Activated CD8-positive, alpha-beta memory T cell treated with anti-CD3 and anti-CD28 coated beads, Interleukin-2, amount 10 ng/mL, durations not matched to agents 7 days and 5 days (primary cell): ENCODE data around the gene BUB1B. TPM values are rescaled to one million over a fixed set of nuclear protein-coding genes. Genes with fewer than 3 reads are reported as not detected.
A peak's percentile ranks its signal among the peaks of the same experiment; 100 is the strongest.

Experiments
- ATAC-seq: fragments of 150-1000 bp; cut with Tn5 transposase; one replicate; pipeline ENCODE4 v1.10.0; 2021; ENCODE audit warnings: moderate library complexity
- CTCF ChIA-PET: fragments of 350-600 bp; sonication (Branson Sonifier 250); formaldehyde crosslinking; loops from one replicate; lab custom pipeline; 2021; ENCODE audit warnings: antibody characterized with exemption; lab: Charles Lee
- DNase-seq: peaks from one replicate; pipeline ENCODE4 v3.0.0-alpha.2; 2020
- H3K27ac Mint-ChIP-seq: one replicate; pipeline ENCODE4 v1.8.0; 2021; ENCODE audit warnings: mild to moderate bottlenecking, mixed read lengths
- H3K27me3 Mint-ChIP-seq: one replicate; pipeline ENCODE4 v1.8.0; 2021; ENCODE audit warnings: mixed read lengths
- H3K36me3 Mint-ChIP-seq: one replicate; pipeline ENCODE4 v1.8.0; 2021; ENCODE audit warnings: mild to moderate bottlenecking, mixed read lengths
- H3K4me1 Mint-ChIP-seq: one replicate; pipeline ENCODE4 v1.8.0; 2021; ENCODE audit warnings: mixed read lengths
- H3K4me3 Mint-ChIP-seq: one replicate; pipeline ENCODE4 v1.8.0; 2021; ENCODE audit warnings: mild to moderate bottlenecking, moderate library complexity, mixed read lengths
- H3K9me3 Mint-ChIP-seq: one replicate; pipeline ENCODE4 v1.8.0; 2022; ENCODE audit warnings: low read depth, mixed read lengths
- total RNA-seq, 2 experiments: library from RNA; stranded (reverse); gene quantifications; one replicate each; pipeline ENCODE4 v1.2.3, GENCODE V29; 2021

BUB1B gene
- total RNA-seq, 2 experiments from 2014 or later, result 89.5 to 107 TPM

GRCh38 chr15:40229316-40229715, 68.4 kb downstream of the BUB1B start:
- ATAC-seq (no peak), DNase-seq (no peak)
- peaks cover 12% of the 10 kb centered on the region for H3K36me3 Mint-ChIP-seq
- H3K4me3 Mint-ChIP-seq, result no peak overlapping the region
- H3K4me1 Mint-ChIP-seq, result peaks cover 16% of the 10 kb centered on the region
- CTCF ChIA-PET, result interaction anchor here (1.5 to 6.5 kb wide), 4 partner anchors 9 to 45 kb away, joined by 3 to 34 read pairs (median 12); no protein-coding TSS in a partner anchor
- no peaks in the 10 kb centered on the region for H3K27me3 Mint-ChIP-seq
- no peak overlapping the region for H3K27ac Mint-ChIP-seq
- H3K9me3 Mint-ChIP-seq, result no peaks in the 10 kb centered on the region

DNA sequence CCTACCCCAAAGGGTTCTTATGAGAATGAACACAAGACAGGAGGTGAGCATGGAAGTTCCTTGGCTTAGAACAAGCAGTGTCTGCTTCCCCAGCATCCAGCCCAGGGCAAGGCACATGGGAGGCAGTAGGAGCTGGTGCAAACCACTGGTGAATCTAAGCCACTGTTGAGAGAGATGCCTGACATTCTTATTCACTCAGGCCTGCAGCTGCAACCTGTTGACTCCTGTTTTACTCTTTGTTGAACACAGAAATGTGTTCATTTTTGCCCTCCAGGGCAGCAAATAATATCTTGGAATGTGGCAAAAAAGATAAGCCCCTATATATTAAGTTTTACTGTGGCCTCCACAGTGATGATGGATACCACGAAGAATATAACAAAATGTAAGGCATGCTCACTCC, 69.1 kb downstream of the BUB1B start:
- H3K9me3 Mint-ChIP-seq, result no peaks in the 10 kb centered on the region
- ATAC-seq (no peak), DNase-seq (no peak)
- H3K4me3 Mint-ChIP-seq, result no peak overlapping the region
- H3K27ac Mint-ChIP-seq, result no peak overlapping the region
- CTCF ChIA-PET, result interaction anchor here (1.5 to 6.5 kb wide), 2 partner anchors 11 to 44 kb away, joined by 3 to 34 read pairs; no protein-coding TSS in a partner anchor
- peaks cover 7% of the 10 kb centered on the region for H3K36me3 Mint-ChIP-seq
- peaks cover 18% of the 10 kb centered on the region for H3K4me1 Mint-ChIP-seq
- H3K27me3 Mint-ChIP-seq, result no peaks in the 10 kb centered on the region

- peaks cover 4% of the 10 kb centered on the region for H3K4me1 Mint-ChIP-seq
- ATAC-seq, result no peak
- DNase-seq, result no peak
- peaks cover 2% of the 10 kb centered on the region for H3K27me3 Mint-ChIP-seq
- H3K9me3 Mint-ChIP-seq, result no peaks in the 10 kb centered on the region
- no peak overlapping the region for H3K27ac Mint-ChIP-seq
- CTCF ChIA-PET, result interaction anchor here (1.0 to 1.8 kb wide), 2 partner anchors 41 to 78 kb away, joined by 3 to 6 read pairs; no protein-coding TSS in a partner anchor
- H3K4me3 Mint-ChIP-seq, result no peak overlapping the region
- H3K36me3 Mint-ChIP-seq, result peaks cover 3% of the 10 kb centered on the region
Measured at GRCh38 chr15:40232625-40233070, 71.8 kb downstream of the BUB1B start.

GRCh38 chr15:40233727-40234577, 73.1 kb downstream of the BUB1B start:
- Mint-ChIP-seq H3K27ac (no peak overlapping the region), H3K36me3 (peaks cover 3% of the 10 kb centered on the region), H3K9me3 (no peaks in the 10 kb centered on the region), H3K4me1 (peaks cover 12% of the 10 kb centered on the region), H3K27me3 (peaks cover 14% of the 10 kb centered on the region), H3K4me3 (no peak overlapping the region)
- CTCF ChIA-PET, result interaction anchor here (1.8 kb wide), 1 partner anchor 40 kb away, joined by 6 read pairs; no protein-coding TSS in a partner anchor
- DNase-seq (peak; percentile 36), ATAC-seq (no peak)

GRCh38 chr15:40234783-40235182, 73.9 kb downstream of the BUB1B start:
- Mint-ChIP-seq H3K27me3 (peaks cover 21% of the 10 kb centered on the region), H3K27ac (no peak overlapping the region), H3K4me1 (peaks cover 12% of the 10 kb centered on the region), H3K4me3 (no peak overlapping the region), H3K9me3 (no peaks in the 10 kb centered on the region), H3K36me3 (peaks cover 3% of the 10 kb centered on the region)
- no peak for ATAC-seq
- CTCF ChIA-PET, result interaction anchor here (1.5 to 1.7 kb wide), 2 partner anchors 17 to 44 kb away, joined by 3 to 5 read pairs; no protein-coding TSS in a partner anchor
- peak; percentile 23 for DNase-seq

DNA sequence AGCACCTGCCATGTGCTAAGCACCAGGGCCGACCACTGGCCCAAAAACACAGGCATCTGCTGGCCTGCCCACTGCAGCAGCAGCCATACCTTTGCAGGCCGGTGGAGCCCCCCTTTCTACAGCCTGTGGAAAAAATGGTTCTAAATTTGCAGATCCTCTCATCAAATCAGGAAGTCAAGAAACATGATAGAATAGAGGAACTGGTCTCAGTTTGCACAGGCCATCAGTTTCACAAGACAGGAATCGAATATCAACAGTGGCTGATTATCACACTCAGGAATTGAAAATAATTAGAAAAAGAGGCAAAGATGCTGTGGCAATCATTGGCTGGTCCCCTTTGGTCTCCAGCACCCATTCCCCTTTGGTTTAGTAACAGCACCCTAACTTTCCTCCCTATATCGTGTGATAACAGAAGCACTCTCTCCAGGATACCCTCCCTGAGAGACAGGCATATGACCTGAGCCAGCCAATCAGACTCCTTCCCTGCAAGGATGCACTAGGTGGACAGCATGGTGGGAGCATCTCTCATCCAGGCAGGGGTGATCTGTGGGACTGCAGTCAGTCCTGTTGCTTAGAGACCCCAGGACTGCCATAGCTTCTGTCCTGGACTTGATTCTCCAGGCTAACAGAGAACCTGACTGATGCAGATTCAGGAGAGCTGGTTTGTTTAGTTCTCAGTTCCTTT, 74.5 kb downstream of the BUB1B start:
- H3K4me1 Mint-ChIP-seq, result peaks cover 12% of the 10 kb centered on the region
- no peaks in the 10 kb centered on the region for H3K9me3 Mint-ChIP-seq
- no peak overlapping the region for H3K27ac Mint-ChIP-seq
- peaks cover 25% of the 10 kb centered on the region for H3K27me3 Mint-ChIP-seq
- DNase-seq, result peak; percentile 35
- ATAC-seq, result no peak
- H3K36me3 Mint-ChIP-seq, result peaks cover 2% of the 10 kb centered on the region
- no peak overlapping the region for H3K4me3 Mint-ChIP-seq
- CTCF ChIA-PET, result interaction anchor here (1.3 to 1.7 kb wide), 3 partner anchors 8 to 44 kb away, joined by 3 to 5 read pairs (median 3); no protein-coding TSS in a partner anchor

GRCh38 chr15:40238532-40239403, 77.9 kb downstream of the BUB1B start, which contains the start of gene PAK6:
PAK6 (plus strand) TSS chr15:40239063; CDS start chr15:40264786, 25,723 bp downstream.
- ATAC-seq (peak; percentile 65), DNase-seq (no peak)
- CTCF ChIA-PET, result interaction anchor here (1.3 to 4.3 kb wide), 5 partner anchors 11 to 99 kb away, joined by 4 to 25 read pairs (median 7); no protein-coding TSS in a partner anchor
- Mint-ChIP-seq H3K27me3 (peaks cover 28% of the 10 kb centered on the region), H3K4me3 (no peak within 1 kb of the TSS), H3K27ac (no peak within 1 kb of the TSS), H3K4me1 (peaks cover 18% of the 10 kb centered on the region), H3K36me3 (no peaks in the 10 kb centered on the region), H3K9me3 (no peaks in the 10 kb centered on the region)

GRCh38 chr15:40239404-40239692, 78.5 kb downstream of the BUB1B start:
- Mint-ChIP-seq H3K9me3 (no peaks in the 10 kb centered on the region), H3K4me1 (peaks cover 18% of the 10 kb centered on the region), H3K27ac (no peak overlapping the region), H3K4me3 (no peak overlapping the region), H3K36me3 (no peaks in the 10 kb centered on the region), H3K27me3 (peaks cover 28% of the 10 kb centered on the region)
- ATAC-seq, result peak; percentile 9
- CTCF ChIA-PET, result interaction anchor here (1.8 to 4.3 kb wide), 4 partner anchors 21 to 99 kb away, joined by 5 to 25 read pairs (median 9); no protein-coding TSS in a partner anchor
- DNase-seq, result no peak

GRCh38 chr15:40239693-40240618, 79.1 kb downstream of the BUB1B start:
- Mint-ChIP-seq H3K27ac (no peak overlapping the region), H3K36me3 (no peaks in the 10 kb centered on the region), H3K27me3 (peaks cover 28% of the 10 kb centered on the region), H3K4me3 (no peak overlapping the region), H3K9me3 (no peaks in the 10 kb centered on the region), H3K4me1 (peaks cover 14% of the 10 kb centered on the region)
- CTCF ChIA-PET, result interaction anchor here (0.7 to 4.3 kb wide), 6 partner anchors 22 to 239 kb away, joined by 5 to 25 read pairs (median 6); no protein-coding TSS in a partner anchor
- ATAC-seq (no peak), DNase-seq (no peak)

DNA sequence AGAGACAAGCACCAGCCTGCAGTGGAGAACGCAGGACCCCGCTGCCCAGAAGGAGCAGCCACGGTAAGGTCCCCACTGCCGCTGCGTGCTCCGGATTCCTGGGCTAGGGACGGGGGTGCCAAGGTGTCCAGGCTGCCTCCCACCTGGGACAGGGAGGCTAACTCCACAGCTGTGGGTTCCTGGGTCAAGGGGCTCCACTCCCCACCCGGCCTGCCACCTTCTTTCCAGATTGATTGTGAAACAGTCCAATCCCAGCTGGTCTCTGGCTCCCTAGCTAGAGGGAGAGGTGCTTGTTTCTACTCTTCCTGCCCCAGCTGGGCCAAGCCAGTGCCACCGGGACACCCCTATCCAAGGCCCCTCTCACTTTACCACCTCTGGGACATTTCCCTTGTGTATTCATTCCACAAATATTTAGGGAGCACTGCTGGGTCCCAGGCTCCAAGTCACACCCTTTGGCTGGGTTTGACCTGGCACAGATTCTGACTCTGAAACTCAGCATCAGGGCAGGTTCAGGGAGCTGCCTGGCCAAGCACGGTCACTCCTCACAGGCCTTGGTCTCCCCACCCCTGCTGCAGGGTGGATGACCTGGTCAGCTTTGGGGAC, 79.9 kb downstream of the BUB1B start:
- Mint-ChIP-seq H3K27ac (no peak overlapping the region), H3K36me3 (no peaks in the 10 kb centered on the region), H3K27me3 (peaks cover 28% of the 10 kb centered on the region), H3K4me3 (no peak overlapping the region), H3K9me3 (no peaks in the 10 kb centered on the region), H3K4me1 (peaks cover 14% of the 10 kb centered on the region)
- CTCF ChIA-PET, result interaction anchor here (0.7 to 4.3 kb wide), 6 partner anchors 11 to 238 kb away, joined by 3 to 25 read pairs (median 5); no protein-coding TSS in a partner anchor
- no peak for DNase-seq
- no peak for ATAC-seq
